Vagina (tissue), 2 donors: ENCODE measurements around the gene MKRN2. TPM values are rescaled to one million over a fixed set of nuclear protein-coding genes. Genes with fewer than 3 reads are reported as not detected.
"Not testable (repeated sequence)": the region's sequence is repeated elsewhere in the genome, so short reads cannot be mapped to it uniquely, and the experiment has no call there.

Experiments
- DNase-seq, 2 donors: peaks; one replicate each; pipeline ENCODE4 v3.0.0-alpha.2; 2017; ENCODE audit errors: extremely low spot score in 2 of 2
- H3K27ac ChIP-seq: fragments of 200-600 bp; sonication (generic); one replicate; pipeline ENCODE4 v1.5.1; 2019
- H3K27me3 ChIP-seq: fragments of 200-600 bp; sonication (generic); one replicate; pipeline ENCODE4 v1.5.1; 2019
- H3K36me3 ChIP-seq, 2 donors: fragments of 200-600 bp; sonication (generic); one replicate each; pipeline ENCODE4 v1.5.1; 2017 to 2019
- H3K4me1 ChIP-seq: fragments of 200-600 bp; sonication (generic); one replicate; pipeline ENCODE4 v1.5.1; 2019
- H3K4me3 ChIP-seq, 2 donors: fragments of 200-600 bp; sonication (generic); 1 replicate in 1 of 2; 2 replicates in 1 of 2; pipeline ENCODE4 v1.5.1; 2016 to 2019
- H3K9me3 ChIP-seq: fragments of 200-600 bp; sonication (generic); one replicate; pipeline ENCODE4 v1.5.1; 2019
- POLR2A ChIP-seq, 2 donors: fragments of 450-650 bp; IDR thresholded peaks; one replicate each; pipeline ENCODE4 v1.6.1; 2017; ENCODE audit warnings: antibody characterized with exemption in 2 of 2, mild to moderate bottlenecking in 2 of 2, moderate library complexity in 2 of 2
- POLR2AphosphoS5 ChIP-seq, 2 donors: sonication (generic); formaldehyde crosslinking; IDR thresholded peaks; one replicate each; pipeline ENCODE4 v1.9.0; 2017; ENCODE audit warnings: antibody characterized with exemption in 2 of 2, mild to moderate bottlenecking in 2 of 2, low read depth in 1 of 2; ENCODE audit not compliant: insufficient read depth in 1 of 2
- intact Hi-C: fragments of 100-400 bp; cut with DNase I; formaldehyde crosslinking; loops from one replicate; pipeline ENCODE4 v1.15.1; 2023
- total RNA-seq: library from RNA; depleted of rRNA; stranded (reverse); fragments of >200 nt; gene quantifications from one replicate; pipeline ENCODE4 v1.2.3, GENCODE V29; 2016
- TF ChIP-seq, protein P1 (sequence below), 3 experiments: fragments of 450-650 bp in 2 of 3; fragments of 200-600 bp in 1 of 3; sonication (generic) in 1 of 3; IDR thresholded peaks; one replicate each; pipeline ENCODE4 v1.5.1; 2017 to 2019; ENCODE audit warnings: antibody characterized with exemption in 3 of 3, mild to moderate bottlenecking in 2 of 3, moderate library complexity in 2 of 3

Gene MKRN2
- total RNA-seq, 1 donor from 2014 or later = 28.5 TPM

GRCh38 chr3:12618426-12618825 is 61.5 kb downstream of the MKRN2 start:
- Histone ChIP-seq H3K4me1 (peaks cover 39% of the 10 kb centered on the region), H3K36me3 (peaks cover 0 to 27% of the 10 kb centered on the region in 2 donors), H3K9me3 (no peaks in the 10 kb centered on the region), H3K27ac (no peak overlapping the region), H3K4me3 (no peak overlapping the region), H3K27me3 (no peaks in the 10 kb centered on the region)
- intact Hi-C loops = no loop called here
- no peak for DNase-seq
- TF ChIP-seq POLR2A (IDR thresholded peaks at IDR 0.05) (no peak), POLR2AphosphoS5 (IDR thresholded peaks at IDR 0.05; ENCODE audit: insufficient read depth in 1 of 2, low read depth in 1 of 2) (no peak)
- TF ChIP-seq, protein P1, sequence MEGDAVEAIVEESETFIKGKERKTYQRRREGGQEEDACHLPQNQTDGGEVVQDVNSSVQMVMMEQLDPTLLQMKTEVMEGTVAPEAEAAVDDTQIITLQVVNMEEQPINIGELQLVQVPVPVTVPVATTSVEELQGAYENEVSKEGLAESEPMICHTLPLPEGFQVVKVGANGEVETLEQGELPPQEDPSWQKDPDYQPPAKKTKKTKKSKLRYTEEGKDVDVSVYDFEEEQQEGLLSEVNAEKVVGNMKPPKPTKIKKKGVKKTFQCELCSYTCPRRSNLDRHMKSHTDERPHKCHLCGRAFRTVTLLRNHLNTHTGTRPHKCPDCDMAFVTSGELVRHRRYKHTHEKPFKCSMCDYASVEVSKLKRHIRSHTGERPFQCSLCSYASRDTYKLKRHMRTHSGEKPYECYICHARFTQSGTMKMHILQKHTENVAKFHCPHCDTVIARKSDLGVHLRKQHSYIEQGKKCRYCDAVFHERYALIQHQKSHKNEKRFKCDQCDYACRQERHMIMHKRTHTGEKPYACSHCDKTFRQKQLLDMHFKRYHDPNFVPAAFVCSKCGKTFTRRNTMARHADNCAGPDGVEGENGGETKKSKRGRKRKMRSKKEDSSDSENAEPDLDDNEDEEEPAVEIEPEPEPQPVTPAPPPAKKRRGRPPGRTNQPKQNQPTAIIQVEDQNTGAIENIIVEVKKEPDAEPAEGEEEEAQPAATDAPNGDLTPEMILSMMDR (IDR thresholded peaks at IDR 0.05) = no peak

- Histone ChIP-seq H3K27ac (no peak overlapping the region), H3K4me3 (no peak overlapping the region), H3K4me1 (peaks cover 52% of the 10 kb centered on the region), H3K9me3 (no peaks in the 10 kb centered on the region), H3K27me3 (no peaks in the 10 kb centered on the region), H3K36me3 (peaks cover 0 to 27% of the 10 kb centered on the region in 2 donors)
- intact Hi-C loops = loop anchor here (5.0 kb wide), 1 partner anchor 1252 kb away; no protein-coding TSS in a partner anchor
- no peak for TF ChIP-seq POLR2A (IDR thresholded peaks at IDR 0.05)
- TF ChIP-seq, protein P1 (IDR thresholded peaks at IDR 0.05) = no peak
- no peak for TF ChIP-seq POLR2AphosphoS5 (IDR thresholded peaks at IDR 0.05; ENCODE audit: insufficient read depth in 1 of 2, low read depth in 1 of 2)
- no peak for DNase-seq
Measured at GRCh38 chr3:12620305-12620704, 63.4 kb downstream of the MKRN2 start.

DNA sequence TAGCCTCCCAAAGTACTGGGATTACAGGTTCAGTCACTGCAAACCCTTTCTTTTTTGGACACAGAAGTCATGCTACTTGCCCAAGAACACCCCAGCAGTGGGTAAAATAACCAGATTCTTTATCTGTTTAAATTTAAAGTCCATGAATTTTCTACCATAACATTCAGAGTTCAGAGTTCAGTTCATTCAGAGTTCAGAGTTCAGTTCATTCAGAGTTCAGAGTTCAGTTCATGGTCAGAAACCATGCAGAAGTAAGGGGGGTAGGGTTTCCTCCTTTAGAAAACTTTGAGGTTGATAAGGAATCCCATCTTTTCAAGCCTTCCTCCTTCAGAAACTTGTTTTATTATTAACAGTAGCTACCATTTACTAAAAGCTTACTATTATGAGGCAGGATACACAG is 63.8 kb downstream of the MKRN2 start:
- TF ChIP-seq, protein P1 (IDR thresholded peaks at IDR 0.05) = no peak
- TF ChIP-seq POLR2A (IDR thresholded peaks at IDR 0.05) = no peak
- no peak for TF ChIP-seq POLR2AphosphoS5 (IDR thresholded peaks at IDR 0.05; ENCODE audit: insufficient read depth in 1 of 2, low read depth in 1 of 2)
- peaks cover 56% of the 10 kb centered on the region for H3K4me1 ChIP-seq
- peaks cover 0 to 23% of the 10 kb centered on the region in 2 donors for H3K36me3 ChIP-seq
- H3K4me3 ChIP-seq = no peak overlapping the region
- intact Hi-C loops = loop anchor here (5.0 kb wide), 1 partner anchor 1252 kb away; no protein-coding TSS in a partner anchor
- no peak overlapping the region for H3K27ac ChIP-seq
- no peak for DNase-seq
- no peaks in the 10 kb centered on the region for H3K9me3 ChIP-seq
- H3K27me3 ChIP-seq = no peaks in the 10 kb centered on the region

DNA sequence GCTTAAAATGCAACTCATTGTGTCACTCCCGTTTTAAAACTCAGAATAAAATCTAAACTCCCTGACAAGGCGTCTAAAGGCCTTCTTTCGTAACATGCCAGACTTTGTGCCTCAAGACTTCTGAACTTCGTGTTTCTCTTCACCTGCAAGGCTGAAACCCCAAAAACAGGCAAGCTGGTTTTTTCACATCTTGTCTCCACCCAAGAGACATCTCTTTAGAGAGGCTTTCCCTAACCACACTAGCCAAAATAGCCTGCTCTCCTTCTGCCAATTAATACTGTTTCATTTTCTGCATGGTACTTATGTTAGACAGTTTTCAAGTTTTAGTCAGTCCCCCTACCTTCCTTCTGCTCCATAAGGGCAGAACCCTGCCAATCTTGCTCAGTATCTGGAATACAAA is 65.4 kb downstream of the MKRN2 start:
- intact Hi-C loops = loop anchor here (5.0 kb wide), 1 partner anchor 1250 kb away; no protein-coding TSS in a partner anchor

DNA sequence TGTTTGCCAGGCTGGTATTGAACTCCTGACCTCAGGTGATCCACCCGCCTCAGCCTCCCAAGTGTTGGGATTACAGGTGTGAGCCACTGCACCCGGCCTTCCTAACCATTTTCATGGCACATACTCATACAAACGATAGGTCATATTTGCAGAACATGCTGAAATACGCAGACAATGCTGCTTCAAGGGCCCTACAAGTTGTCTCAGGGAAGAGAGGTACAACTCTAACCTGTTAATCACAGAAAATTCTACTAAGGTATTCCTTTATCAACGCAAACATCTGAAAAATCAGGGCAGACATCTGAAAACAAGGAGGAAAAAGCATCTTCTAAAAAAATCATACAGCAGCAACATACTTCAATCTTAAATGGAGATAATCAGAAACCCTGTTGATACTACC is 67.2 kb downstream of the MKRN2 start:
- no peaks in the 10 kb centered on the region for H3K9me3 ChIP-seq
- H3K4me3 ChIP-seq = no peak overlapping the region
- H3K4me1 ChIP-seq = peaks cover 66% of the 10 kb centered on the region
- no peak for DNase-seq
- TF ChIP-seq POLR2A (IDR thresholded peaks at IDR 0.05) (no peak), POLR2AphosphoS5 (IDR thresholded peaks at IDR 0.05; ENCODE audit: insufficient read depth in 1 of 2, low read depth in 1 of 2) (no peak)
- TF ChIP-seq, protein P1 (IDR thresholded peaks at IDR 0.05) = no peak
- no peak overlapping the region for H3K27ac ChIP-seq
- intact Hi-C loops = loop anchor here (5.0 kb wide), 1 partner anchor 1248 kb away; no protein-coding TSS in a partner anchor
- H3K27me3 ChIP-seq = no peaks in the 10 kb centered on the region
- no peaks in the 10 kb centered on the region for H3K36me3 ChIP-seq

More for the DNA sequence above, 65.4 kb downstream of the MKRN2 start:
- no peaks in the 10 kb centered on the region for H3K27me3 ChIP-seq
- no peak overlapping the region for H3K27ac ChIP-seq
- H3K4me1 ChIP-seq = peaks cover 59% of the 10 kb centered on the region
- H3K36me3 ChIP-seq = peaks cover 0 to 9% of the 10 kb centered on the region in 2 donors
- no peaks in the 10 kb centered on the region for H3K9me3 ChIP-seq
- no peak for DNase-seq
- no peak overlapping the region for H3K4me3 ChIP-seq
- TF ChIP-seq POLR2AphosphoS5 (IDR thresholded peaks at IDR 0.05; ENCODE audit: insufficient read depth in 1 of 2, low read depth in 1 of 2) (no peak), POLR2A (IDR thresholded peaks at IDR 0.05) (no peak)
- TF ChIP-seq, protein P1 (IDR thresholded peaks at IDR 0.05) = no peak

GRCh38 chr3:12624964-12625363 is 68.1 kb downstream of the MKRN2 start:
- H3K4me1 ChIP-seq = peaks cover 73% of the 10 kb centered on the region
- intact Hi-C loops = loop anchor here (5.0 kb wide), 1 partner anchor 1247 kb away; no protein-coding TSS in a partner anchor
- not testable (repeated sequence) for H3K9me3 ChIP-seq, H3K27ac ChIP-seq, H3K36me3 ChIP-seq, H3K27me3 ChIP-seq, DNase-seq, H3K4me3 ChIP-seq
